Neural cell (in vitro differentiated cells): ENCODE data around the gene GPR17. TPM values are rescaled to one million over a fixed set of nuclear protein-coding genes. Genes with fewer than 3 reads are reported as not detected.

ENCODE experiments used
- H2AFZ ChIP-seq: fragments of 200-600, 300-800 bp; sonication (generic), shearing (Covaris generic); 2 replicates; pipeline ENCODE4 v1.6.0; 2014; ENCODE audit warnings: low read depth, mild to moderate bottlenecking, antibody characterized with exemption, low read length, moderate library complexity
- H3F3A ChIP-seq: fragments of 200-600 bp; shearing (Covaris generic); 2 replicates; pipeline ENCODE4 v1.6.1; 2016; ENCODE audit warnings: mild to moderate bottlenecking, moderate library complexity, mixed read lengths, antibody characterized with exemption, low read length; ENCODE audit not compliant: insufficient read depth, poor library complexity, severe bottlenecking
- H3K27ac ChIP-seq: fragments of 200-600, 300-800 bp; sonication (generic), shearing (Covaris generic); 2 replicates; pipeline ENCODE4 v1.5.1; 2014; ENCODE audit warnings: mild to moderate bottlenecking, low read length, moderate library complexity
- H3K27me3 ChIP-seq: fragments of 300-800, 200-600 bp; sonication (generic), shearing (Covaris generic); 2 replicates; pipeline ENCODE4 v1.6.0; 2014; ENCODE audit warnings: mild to moderate bottlenecking, low read depth, low read length, moderate library complexity; ENCODE audit not compliant: insufficient read depth
- H3K36me3 ChIP-seq: fragments of 300-800, 200-600 bp; sonication (generic), shearing (Covaris generic); 2 replicates; pipeline ENCODE4 v1.5.1; 2014; ENCODE audit warnings: mild to moderate bottlenecking, antibody characterized with exemption, low read length, moderate library complexity; ENCODE audit not compliant: insufficient read depth
- H3K4me2 ChIP-seq: fragments of 300-800, 200-600 bp; sonication (generic), shearing (Covaris generic); 2 replicates; pipeline ENCODE4 v1.6.0; 2014; ENCODE audit warnings: mild to moderate bottlenecking, low read length
- H3K4me3 ChIP-seq: fragments of 300-800, 200-600 bp; sonication (generic), shearing (Covaris generic); 2 replicates; pipeline ENCODE4 v1.5.1; 2014; ENCODE audit warnings: mild to moderate bottlenecking, low read length, moderate library complexity
- H3K79me2 ChIP-seq: fragments of 200-600 bp; shearing (Covaris generic); replicated peaks from 2 replicates; pipeline ENCODE4 v1.6.0; 2014; ENCODE audit warnings: mild to moderate bottlenecking, low read length, moderate library complexity; ENCODE audit not compliant: insufficient read depth
- H3K9ac ChIP-seq: fragments of 300-800, 200-600 bp; sonication (generic), shearing (Covaris generic); 2 replicates; pipeline ENCODE4 v1.6.1; 2016; ENCODE audit warnings: mild to moderate bottlenecking, low read length, mixed read lengths
- H3K9me2 ChIP-seq: fragments of 200-600 bp; shearing (Covaris generic); 2 replicates; pipeline ENCODE4 v1.6.1; 2016; ENCODE audit warnings: mild to moderate bottlenecking, low read length, mixed read lengths; ENCODE audit not compliant: insufficient read depth
- H3K9me3 ChIP-seq: fragments of 200-600, 300-800 bp; sonication (generic), shearing (Covaris generic); 2 replicates; pipeline ENCODE4 v1.6.1; 2016; ENCODE audit warnings: mild to moderate bottlenecking, mixed run types, low read length, moderate library complexity, mixed read lengths
- H4K20me1 ChIP-seq: fragments of 200-600 bp; shearing (Covaris generic); 2 replicates; pipeline ENCODE4 v1.6.1; 2016; ENCODE audit warnings: mild to moderate bottlenecking, mixed run types; ENCODE audit not compliant: insufficient read depth
- CTCF ChIP-seq: fragments of 450-650 bp; IDR thresholded peaks from 2 replicates; pipeline ENCODE4 v1.5.1; 2014; ENCODE audit warnings: antibody characterized with exemption, mild to moderate bottlenecking, moderate library complexity; ENCODE audit not compliant: poor library complexity, severe bottlenecking
- EP300 ChIP-seq: fragments of 450-650 bp; conservative IDR thresholded peaks from 2 replicates; pipeline ENCODE4 v1.6.1; 2014; ENCODE audit warnings: antibody characterized with exemption, mild to moderate bottlenecking, moderate library complexity; ENCODE audit not compliant: poor library complexity, severe bottlenecking
- EZH2 ChIP-seq: fragments of 200-600, 300-800 bp; shearing (Covaris generic), sonication (generic); IDR thresholded peaks from 2 replicates; pipeline ENCODE4 v1.6.1; 2014; ENCODE audit warnings: antibody characterized with exemption, low read length, borderline replicate concordance, mild to moderate bottlenecking; ENCODE audit not compliant: insufficient read depth, poor library complexity, severe bottlenecking
- MXI1 ChIP-seq: fragments of 450-650 bp; conservative IDR thresholded peaks from 2 replicates; pipeline ENCODE4 v1.6.1; 2014; ENCODE audit warnings: antibody characterized with exemption, mild to moderate bottlenecking; ENCODE audit not compliant: poor library complexity, severe bottlenecking
- POLR2AphosphoS5 ChIP-seq: IDR thresholded peaks from 2 replicates; pipeline ENCODE4 v1.6.1; 2012
- RAD21 ChIP-seq: fragments of 450-650 bp; conservative IDR thresholded peaks from 2 replicates; pipeline ENCODE4 v1.6.1; 2014; ENCODE audit warnings: antibody characterized with exemption, mild to moderate bottlenecking, moderate library complexity
- REST ChIP-seq: IDR thresholded peaks from 2 replicates; pipeline ENCODE4 v1.6.1; 2012; ENCODE audit warnings: borderline replicate concordance
- SMC3 ChIP-seq: fragments of 450-650 bp; conservative IDR thresholded peaks from 2 replicates; pipeline ENCODE4 v1.6.1; 2014; ENCODE audit warnings: antibody characterized with exemption, mild to moderate bottlenecking, moderate library complexity; ENCODE audit not compliant: poor library complexity
- TAF1 ChIP-seq: IDR thresholded peaks from 2 replicates; pipeline ENCODE4 v1.6.1; 2012; ENCODE audit warnings: low read depth
- polyA plus RNA-seq: library from polyadenylated mRNA; depleted of rRNA; stranded (reverse); fragments of >200 nt; gene quantifications from 2 replicates; pipeline ENCODE4 v1.2.3, GENCODE V29; 2014

GPR17 gene
- polyA plus RNA-seq, 1 donor from 2014 or later = not detected

- Histone ChIP-seq H3K9me3 (no peaks in the 10 kb centered on the region), H3K9ac (no peak overlapping the region), H3K27me3 (peaks cover 11% of the 10 kb centered on the region), H3K27ac (no peak overlapping the region), H2AFZ (no peak overlapping the region), H3K9me2 (no peaks in the 10 kb centered on the region), H3K36me3 (no peaks in the 10 kb centered on the region), H3K4me2 (no peak overlapping the region), H3F3A (no peaks in the 10 kb centered on the region), H3K4me3 (no peak overlapping the region), H3K79me2 (no peaks in the 10 kb centered on the region), H4K20me1 (no peaks in the 10 kb centered on the region)
- TF ChIP-seq RAD21 (no peak), TAF1 (no peak), CTCF (no peak), MXI1 (no peak), EP300 (no peak), EZH2 (no peak), SMC3 (no peak), REST (no peak), POLR2AphosphoS5 (no peak)
Observed at GRCh38 chr2:127680706-127681287, 34.8 kb downstream of the GPR17 start.

- Histone ChIP-seq H3K9ac (no peak overlapping the region), H2AFZ (no peak overlapping the region), H3K9me3 (no peaks in the 10 kb centered on the region), H4K20me1 (no peaks in the 10 kb centered on the region), H3K27me3 (peaks cover 5% of the 10 kb centered on the region), H3K36me3 (no peaks in the 10 kb centered on the region), H3K27ac (no peak overlapping the region), H3K4me2 (no peak overlapping the region), H3F3A (no peaks in the 10 kb centered on the region), H3K9me2 (no peaks in the 10 kb centered on the region), H3K79me2 (no peaks in the 10 kb centered on the region), H3K4me3 (no peak overlapping the region)
- TF ChIP-seq SMC3 (no peak), RAD21 (no peak), CTCF (no peak), TAF1 (no peak), EP300 (no peak), EZH2 (no peak)
Observed at GRCh38 chr2:127681288-127681804, 35.4 kb downstream of the GPR17 start.
